Kidney (tissue), 14 donors: ENCODE measurements around the gene CNTN5. TPM values are rescaled to one million over a fixed set of nuclear protein-coding genes. Genes with fewer than 3 reads are reported as not detected.
A peak's percentile ranks its signal among the peaks of the same experiment; 100 is the strongest.

Experiments
- DNase-seq, 5 donors: peaks; one replicate each; pipeline ENCODE4 v3.0.0-alpha.2; 2013 to 2020
- FAIRE-seq: peaks from 2 replicates; lab custom pipeline; 2012; peaks lifted over from hg19 to GRCh38; lab: Jason Lieb, UNC
- H3K27ac ChIP-seq, 2 donors: one replicate each; pipeline ENCODE4 v1.7.0; 2013; ENCODE audit warnings: low read depth in 2 of 2, low read length in 2 of 2, inconsistent platforms in 1 of 2
- H3K27me3 ChIP-seq: one replicate; pipeline ENCODE4 v1.7.1; 2013; ENCODE audit warnings: low read length, inconsistent platforms; ENCODE audit not compliant: control insufficient read depth, insufficient read depth
- H3K36me3 ChIP-seq, 3 donors: one replicate each; pipeline versions ENCODE4 v1.7.0 to v1.7.1; 2013; ENCODE audit warnings: low read length in 3 of 3, control low read depth in 1 of 3, inconsistent platforms in 1 of 3; ENCODE audit not compliant: insufficient read depth in 3 of 3, control insufficient read depth in 2 of 3
- H3K4me1 ChIP-seq, 3 donors: one replicate each; pipeline versions ENCODE4 v1.7.0 to v1.7.1; 2013; ENCODE audit warnings: low read length in 3 of 3, inconsistent platforms in 1 of 3, low read depth in 1 of 3; ENCODE audit not compliant: control insufficient read depth in 2 of 3, insufficient read depth in 2 of 3
- H3K4me3 ChIP-seq, 3 donors: one replicate each; pipeline versions ENCODE4 v1.7.0 to v1.8.1; 2013; ENCODE audit warnings: low read length in 3 of 3, control low read depth in 1 of 3, inconsistent platforms in 1 of 3
- H3K9ac ChIP-seq, 3 donors: one replicate each; pipeline versions ENCODE4 v1.7.0 to v1.7.1; 2013; ENCODE audit warnings: low read length in 3 of 3, control low read depth in 1 of 3, inconsistent platforms in 1 of 3
- H3K9me3 ChIP-seq, 3 donors: one replicate each; pipeline versions ENCODE4 v1.7.0 to v1.7.1; 2013; ENCODE audit warnings: low read length in 3 of 3, control low read depth in 1 of 3, inconsistent platforms in 1 of 3; ENCODE audit not compliant: control insufficient read depth in 2 of 3, insufficient read depth in 1 of 3
- intact Hi-C: fragments of 100-400 bp; cut with DNase I; formaldehyde crosslinking; loops from one replicate; pipeline ENCODE4 v1.11.1; 2022
- polyA plus RNA-seq: library from polyadenylated mRNA; stranded (reverse); fragments of 350-450 nt; fragmentation: Illumina TruSeq; extraction: RNeasy Lipid Tissue Mini Kit (QIAGEN cat#74804); gene quantifications from one replicate; pipeline ENCODE4 v1.2.3, GENCODE V29; 2014; ENCODE audit warnings: low read depth, low replicate concordance; ENCODE audit not compliant: insufficient read depth
- total RNA-seq: library from RNA; stranded (reverse); fragmentation: NEBNext Ultra II Directional; extraction: Animal tissue kit (Norgen Biotek cat#: 25700); gene quantifications from one replicate; pipeline ENCODE4 v1.2.1, GENCODE V29; 2021
- TF ChIP-seq, protein P1 (sequence below): IDR thresholded peaks from 3 replicates; pipeline ENCODE4 v1.5.1; 2012; ENCODE audit warnings: mild to moderate bottlenecking, moderate library complexity, borderline replicate concordance; ENCODE audit not compliant: insufficient read depth; ENCODE audit errors: extremely low read depth
- donor health status: control.
- donor health status: control.
- donor health status: control.
- donor health status: control.
- donor health status: control.
- donor health status: DM: yes; HTN: yes; CAD: no.
- donor health status: Normal renal cell carcinoma (clear cell type).

CNTN5 gene
- total and polyA plus RNA-seq, 2 donors from 2014 or later: 0.11 to 0.66 TPM

GRCh38 chr11:100185588-100185987, 1164.8 kb downstream of the CNTN5 start:
- no peak for DNase-seq
- H3K9me3 ChIP-seq: no peaks in the 10 kb centered on the region
- H3K36me3 ChIP-seq: no peaks in the 10 kb centered on the region
- no peak overlapping the region for H3K4me3 ChIP-seq
- no peak overlapping the region for H3K9ac ChIP-seq
- intact Hi-C loops: no loop called here
- no peak overlapping the region for H3K27ac ChIP-seq
- no peaks in the 10 kb centered on the region for H3K27me3 ChIP-seq
- no peak for FAIRE-seq
- TF ChIP-seq, protein P1, sequence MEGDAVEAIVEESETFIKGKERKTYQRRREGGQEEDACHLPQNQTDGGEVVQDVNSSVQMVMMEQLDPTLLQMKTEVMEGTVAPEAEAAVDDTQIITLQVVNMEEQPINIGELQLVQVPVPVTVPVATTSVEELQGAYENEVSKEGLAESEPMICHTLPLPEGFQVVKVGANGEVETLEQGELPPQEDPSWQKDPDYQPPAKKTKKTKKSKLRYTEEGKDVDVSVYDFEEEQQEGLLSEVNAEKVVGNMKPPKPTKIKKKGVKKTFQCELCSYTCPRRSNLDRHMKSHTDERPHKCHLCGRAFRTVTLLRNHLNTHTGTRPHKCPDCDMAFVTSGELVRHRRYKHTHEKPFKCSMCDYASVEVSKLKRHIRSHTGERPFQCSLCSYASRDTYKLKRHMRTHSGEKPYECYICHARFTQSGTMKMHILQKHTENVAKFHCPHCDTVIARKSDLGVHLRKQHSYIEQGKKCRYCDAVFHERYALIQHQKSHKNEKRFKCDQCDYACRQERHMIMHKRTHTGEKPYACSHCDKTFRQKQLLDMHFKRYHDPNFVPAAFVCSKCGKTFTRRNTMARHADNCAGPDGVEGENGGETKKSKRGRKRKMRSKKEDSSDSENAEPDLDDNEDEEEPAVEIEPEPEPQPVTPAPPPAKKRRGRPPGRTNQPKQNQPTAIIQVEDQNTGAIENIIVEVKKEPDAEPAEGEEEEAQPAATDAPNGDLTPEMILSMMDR: no peak
- no peaks in the 10 kb centered on the region for H3K4me1 ChIP-seq

GRCh38 chr11:100188137-100188783, 1167.5 kb downstream of the CNTN5 start:
- H3K27ac ChIP-seq: no peak overlapping the region
- DNase-seq: peak in 1 of 5 donors; percentile 29
- H3K36me3 ChIP-seq: no peaks in the 10 kb centered on the region
- no peaks in the 10 kb centered on the region for H3K9me3 ChIP-seq
- H3K4me3 ChIP-seq: no peak overlapping the region
- H3K27me3 ChIP-seq: no peaks in the 10 kb centered on the region
- no peak overlapping the region for H3K9ac ChIP-seq
- FAIRE-seq: no peak
- H3K4me1 ChIP-seq: no peaks in the 10 kb centered on the region
- TF ChIP-seq, protein P1: no peak
- intact Hi-C loops: no loop called here

DNA sequence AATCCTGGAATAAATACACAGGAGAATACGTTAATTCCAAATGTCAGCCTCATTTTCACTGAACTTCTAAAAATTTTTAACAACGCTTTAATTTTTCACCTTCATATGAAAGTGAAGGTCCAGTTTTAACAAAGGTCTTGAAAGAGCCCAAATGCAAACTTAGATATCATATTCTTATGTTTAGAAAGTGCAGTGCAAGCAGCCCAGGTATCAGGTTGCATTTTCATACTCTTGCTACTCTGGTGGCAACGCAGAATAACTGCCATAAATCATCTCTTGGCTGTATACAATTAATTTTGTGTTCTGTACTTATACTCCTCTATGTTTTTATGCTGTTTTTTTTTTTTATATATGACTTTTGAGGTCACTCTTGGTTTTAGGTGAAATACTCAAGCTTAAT, 1169.6 kb downstream of the CNTN5 start:
- Histone ChIP-seq H3K9ac (no peak overlapping the region), H3K9me3 (no peaks in the 10 kb centered on the region), H3K27ac (no peak overlapping the region), H3K36me3 (no peaks in the 10 kb centered on the region), H3K27me3 (no peaks in the 10 kb centered on the region), H3K4me1 (no peaks in the 10 kb centered on the region), H3K4me3 (no peak overlapping the region)
- intact Hi-C loops: no loop called here
- FAIRE-seq (no peak), DNase-seq (no peak)
- TF ChIP-seq, protein P1: no peak
